WERI-Rb-1 (cell line): ENCODE data around the gene EZR.

ENCODE experiments used
- DNase-seq: peaks from one replicate; pipeline ENCODE4 v3.0.0-alpha.2; 2020
- H3K27ac ChIP-seq: fragments of 250-450 bp; sonication (Bioruptor Pico); 2 replicates; pipeline ENCODE4 v1.5.1; 2020; ENCODE audit warnings: mild to moderate bottlenecking, moderate library complexity
- H3K27me3 ChIP-seq: fragments of 250-450 bp; sonication (Bioruptor Pico); 2 replicates; pipeline ENCODE4 v1.5.1; 2021; ENCODE audit warnings: mild to moderate bottlenecking, low read depth, moderate library complexity; ENCODE audit not compliant: insufficient read depth, severe bottlenecking
- H3K36me3 ChIP-seq: fragments of 250-450 bp; sonication (Bioruptor Pico); 2 replicates; pipeline ENCODE4 v1.5.1; 2020; ENCODE audit warnings: mild to moderate bottlenecking, moderate library complexity
- H3K4me3 ChIP-seq: 2 replicates; pipeline ENCODE4 v1.5.1; 2011; ENCODE audit warnings: low read depth, mild to moderate bottlenecking, control low read depth, low read length
- H3K9me3 ChIP-seq: fragments of 250-450 bp; sonication (Bioruptor Pico); 2 replicates; pipeline ENCODE4 v1.5.1; 2021; ENCODE audit warnings: mild to moderate bottlenecking, moderate library complexity; ENCODE audit not compliant: severe bottlenecking
- TF ChIP-seq, protein P1 (sequence below): IDR thresholded peaks from 2 replicates; pipeline ENCODE4 v1.5.1; 2011; ENCODE audit warnings: low read depth, mild to moderate bottlenecking, control low read depth, inconsistent platforms, low read length

The EZR gene

DNA sequence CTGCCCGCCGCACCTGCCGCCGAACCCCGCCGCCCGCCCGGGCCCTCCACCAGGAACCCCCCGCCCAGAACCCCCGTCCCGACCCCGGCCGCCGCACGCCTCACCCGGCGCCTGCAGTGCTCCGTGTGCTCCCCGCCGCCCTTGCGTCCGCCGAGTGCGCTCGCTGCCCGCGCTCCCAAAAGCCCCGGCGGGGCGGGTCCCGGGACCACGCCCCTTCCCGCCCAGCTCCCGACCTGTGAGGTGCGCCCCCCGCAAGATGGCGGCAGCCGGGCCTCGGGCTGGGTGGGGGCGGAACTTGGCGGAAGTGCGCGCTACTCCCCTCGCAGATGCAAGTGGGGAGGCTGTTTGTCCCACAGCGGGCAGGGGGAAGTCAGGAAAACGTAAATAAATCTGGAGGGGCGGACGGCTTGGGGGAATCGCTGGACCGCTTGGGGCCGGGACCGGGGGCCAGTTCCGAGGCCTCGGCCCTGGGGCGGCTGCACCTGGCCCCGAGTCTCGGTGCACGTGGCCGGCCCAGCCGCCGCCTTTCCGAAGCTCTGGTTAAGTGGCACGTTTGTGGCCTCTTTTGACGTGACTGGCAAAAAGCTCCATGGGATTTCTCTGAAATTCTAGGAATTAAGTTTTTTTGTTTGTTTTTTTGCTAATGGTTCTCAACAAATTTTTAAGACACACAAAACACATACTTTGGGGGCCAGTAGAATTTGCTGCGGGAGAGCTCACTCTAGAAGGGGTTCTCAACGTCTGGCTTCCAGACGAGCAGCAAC, at the start of gene EZR:
EZR (minus strand) TSS at position 156 of the 764 bp plus-strand sequence. CDS start 1,275 bp downstream, outside the sequence.
- no peaks in the 10 kb centered on the region for H3K9me3 ChIP-seq
- TF ChIP-seq, protein P1, sequence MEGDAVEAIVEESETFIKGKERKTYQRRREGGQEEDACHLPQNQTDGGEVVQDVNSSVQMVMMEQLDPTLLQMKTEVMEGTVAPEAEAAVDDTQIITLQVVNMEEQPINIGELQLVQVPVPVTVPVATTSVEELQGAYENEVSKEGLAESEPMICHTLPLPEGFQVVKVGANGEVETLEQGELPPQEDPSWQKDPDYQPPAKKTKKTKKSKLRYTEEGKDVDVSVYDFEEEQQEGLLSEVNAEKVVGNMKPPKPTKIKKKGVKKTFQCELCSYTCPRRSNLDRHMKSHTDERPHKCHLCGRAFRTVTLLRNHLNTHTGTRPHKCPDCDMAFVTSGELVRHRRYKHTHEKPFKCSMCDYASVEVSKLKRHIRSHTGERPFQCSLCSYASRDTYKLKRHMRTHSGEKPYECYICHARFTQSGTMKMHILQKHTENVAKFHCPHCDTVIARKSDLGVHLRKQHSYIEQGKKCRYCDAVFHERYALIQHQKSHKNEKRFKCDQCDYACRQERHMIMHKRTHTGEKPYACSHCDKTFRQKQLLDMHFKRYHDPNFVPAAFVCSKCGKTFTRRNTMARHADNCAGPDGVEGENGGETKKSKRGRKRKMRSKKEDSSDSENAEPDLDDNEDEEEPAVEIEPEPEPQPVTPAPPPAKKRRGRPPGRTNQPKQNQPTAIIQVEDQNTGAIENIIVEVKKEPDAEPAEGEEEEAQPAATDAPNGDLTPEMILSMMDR = peak; percentile 3; the same call in 1 of the 2 replicates
- no peaks in the 10 kb centered on the region for H3K27me3 ChIP-seq
- peak within 1 kb of the TSS; percentile 84 for H3K27ac ChIP-seq
- peaks cover 36% of the 10 kb centered on the region for H3K36me3 ChIP-seq
- H3K4me3 ChIP-seq = peak within 1 kb of the TSS; percentile 59
- DNase-seq = peak; percentile 85

DNA sequence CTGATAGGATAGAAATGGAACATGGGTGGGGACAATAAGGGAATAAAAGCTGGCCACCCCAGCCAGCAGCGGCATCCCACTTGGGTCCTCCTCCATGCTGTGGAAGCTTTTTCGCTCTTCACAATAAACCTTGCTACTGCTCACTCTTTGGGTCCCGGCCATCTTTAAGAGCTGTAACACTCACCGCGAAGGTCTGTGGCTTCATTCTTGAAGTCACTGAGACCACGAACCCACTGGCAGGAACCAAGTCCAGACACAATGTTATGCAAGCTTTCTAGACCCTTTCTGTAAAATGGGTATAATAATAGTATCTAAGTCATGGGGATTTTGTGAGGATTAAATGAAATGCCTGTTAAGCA, 48.9 kb upstream of the EZR start:
- peak overlapping the region; percentile 98 for H3K27ac ChIP-seq

DNA sequence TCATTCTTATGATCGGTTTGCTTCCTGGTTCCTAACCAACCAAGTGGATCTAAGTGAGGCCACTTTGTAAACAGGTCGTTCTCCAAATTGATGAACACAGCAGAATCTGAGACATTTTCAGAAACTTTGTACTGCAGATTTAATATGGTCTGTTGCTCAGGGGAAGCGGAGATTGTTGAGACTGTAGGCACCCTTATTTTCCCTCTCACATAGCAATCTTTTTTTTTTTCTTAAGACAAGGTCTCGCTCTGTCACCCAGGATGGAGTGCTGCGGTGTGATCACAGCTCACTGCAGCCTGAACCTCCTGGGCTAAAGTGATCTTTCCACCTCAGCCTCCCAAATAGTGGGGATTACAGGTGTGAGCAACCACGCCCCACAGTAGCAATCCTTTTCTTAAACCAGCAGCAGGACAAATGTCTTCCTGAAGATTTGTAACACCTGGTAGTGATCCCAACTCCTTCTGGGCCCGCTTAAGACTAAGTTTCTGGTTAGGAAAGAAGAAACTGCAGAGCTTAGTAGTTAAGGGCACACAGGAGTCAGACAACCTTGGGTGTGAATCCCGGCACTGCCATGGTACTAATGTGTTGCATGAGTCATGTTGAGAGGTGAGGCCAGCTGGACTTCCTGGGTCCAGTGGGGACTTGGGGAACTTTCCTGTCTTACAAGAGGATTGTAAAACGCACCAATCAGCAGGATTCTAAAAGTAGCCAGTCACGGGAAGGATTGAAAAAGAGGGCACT, 48.4 kb upstream of the EZR start:
- no peak overlapping the region for H3K4me3 ChIP-seq
- TF ChIP-seq, protein P1 = no peak
- peaks cover 9% of the 10 kb centered on the region for H3K9me3 ChIP-seq
- no peaks in the 10 kb centered on the region for H3K27me3 ChIP-seq
- no peak for DNase-seq
- H3K36me3 ChIP-seq = no peaks in the 10 kb centered on the region
- no peak overlapping the region for H3K27ac ChIP-seq

More for the DNA sequence above, 48.9 kb upstream of the EZR start:
- Histone ChIP-seq H3K9me3 (peaks cover 9% of the 10 kb centered on the region), H3K27me3 (no peaks in the 10 kb centered on the region), H3K36me3 (no peaks in the 10 kb centered on the region), H3K4me3 (no peak overlapping the region)
- no peak for DNase-seq
- TF ChIP-seq, protein P1 = no peak

DNA sequence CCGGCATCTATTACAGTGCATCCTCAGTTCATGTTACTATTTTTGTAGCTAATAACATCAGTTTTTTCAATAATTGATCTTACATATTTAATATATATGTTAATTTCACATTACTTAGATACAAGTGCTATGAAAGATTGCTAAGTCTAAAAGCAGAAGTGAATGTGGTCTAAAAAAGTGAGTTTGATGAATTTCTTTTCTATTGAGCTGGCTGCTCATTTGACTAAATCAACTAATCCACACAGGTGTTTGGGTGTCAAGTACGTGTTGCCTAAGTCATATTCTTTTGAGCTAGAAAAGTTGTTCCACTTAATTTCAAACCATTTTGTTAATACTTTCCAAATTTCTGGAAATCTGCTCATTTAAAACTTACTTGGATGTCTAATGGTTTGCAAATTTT, 46.6 kb upstream of the EZR start:
- no peak overlapping the region for H3K27ac ChIP-seq

DNA sequence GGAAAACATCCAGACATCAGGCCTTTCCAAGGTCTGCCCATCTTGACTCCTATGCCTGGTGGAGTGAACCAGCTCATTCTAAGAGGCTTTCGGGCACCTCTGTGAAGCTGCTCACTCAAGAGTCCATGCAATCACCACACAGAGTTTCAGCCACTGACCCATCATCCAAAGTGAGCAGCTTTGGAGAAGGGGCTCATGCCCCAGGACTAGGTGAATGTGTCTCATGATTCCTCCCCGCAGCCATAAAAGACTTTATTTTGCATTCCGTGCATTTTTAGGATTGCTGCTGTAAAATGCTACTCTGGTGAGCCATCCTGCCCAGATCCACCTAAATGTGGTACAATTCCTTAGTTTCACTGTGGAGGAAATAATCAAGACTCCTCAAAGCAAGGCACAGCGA, 44.5 kb upstream of the EZR start:
- Histone ChIP-seq H3K27ac (no peak overlapping the region), H3K9me3 (peaks cover 9% of the 10 kb centered on the region)
- DNase-seq = no peak

More for the DNA sequence above, 46.6 kb upstream of the EZR start:
- no peaks in the 10 kb centered on the region for H3K27me3 ChIP-seq
- H3K4me3 ChIP-seq = no peak overlapping the region
- peaks cover 9% of the 10 kb centered on the region for H3K9me3 ChIP-seq
- TF ChIP-seq, protein P1 = no peak
- DNase-seq = no peak
- H3K36me3 ChIP-seq = no peaks in the 10 kb centered on the region

More for the DNA sequence above, 44.5 kb upstream of the EZR start:
- Histone ChIP-seq H3K27me3 (no peaks in the 10 kb centered on the region), H3K4me3 (no peak overlapping the region), H3K36me3 (no peaks in the 10 kb centered on the region)
- TF ChIP-seq, protein P1 = no peak
